GM19351 (cell line): ENCODE results near the gene AFG3L2.

ENCODE experiments used
- ATAC-seq: cut with Tn5 transposase; IDR thresholded peaks from one replicate; pipeline ENCODE4 v1.9.1; 2021; ENCODE audit warnings: mild to moderate bottlenecking, moderate library complexity; ENCODE audit not compliant: unreplicated experiment

Gene AFG3L2

DNA sequence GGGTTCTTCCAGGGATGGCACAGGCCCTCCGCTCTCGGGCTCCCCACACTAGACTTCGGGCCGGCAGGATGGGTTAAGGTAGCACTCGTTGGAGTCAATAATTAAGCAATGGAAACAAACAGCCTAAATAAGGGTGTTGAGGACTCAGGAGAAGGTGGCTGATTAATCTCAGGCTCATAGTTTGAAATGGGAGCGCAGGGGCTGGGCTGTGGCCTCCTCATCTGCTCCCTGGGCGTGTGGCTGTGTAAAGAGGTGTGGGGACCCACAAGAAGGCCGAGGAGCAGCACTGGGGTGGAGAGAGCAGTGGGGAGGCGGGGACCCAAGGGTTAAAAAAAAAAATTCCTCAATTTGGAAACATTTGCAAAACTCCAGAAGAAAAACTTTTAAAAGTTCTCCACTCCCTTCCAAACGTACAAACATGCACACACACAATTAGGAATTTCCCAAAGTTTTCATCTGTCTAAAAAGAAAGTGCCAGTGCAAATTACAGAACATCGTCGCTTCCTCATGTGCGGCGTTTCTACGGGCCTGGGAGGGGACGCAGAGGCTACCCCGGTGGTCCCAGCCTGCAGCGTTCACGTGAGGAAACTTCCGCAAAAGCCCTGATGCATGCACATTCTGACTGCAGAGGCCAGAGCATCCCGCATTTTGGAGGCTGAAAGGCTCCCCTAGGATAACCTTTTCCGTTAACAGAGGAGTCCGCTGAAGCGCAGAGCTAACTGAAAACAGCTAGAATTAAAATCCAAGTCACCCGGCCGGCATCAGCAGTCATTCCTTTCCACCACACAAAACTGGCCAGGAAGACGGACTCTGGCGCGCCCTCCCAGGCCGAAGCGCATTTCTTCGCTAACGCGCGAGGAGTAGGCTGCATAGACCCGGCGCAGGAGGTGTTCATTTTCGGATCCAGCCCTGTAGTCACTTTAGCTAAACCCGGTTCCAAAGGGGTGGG is 70.0 kb downstream of the AFG3L2 start:
- peak; percentile 10 for ATAC-seq

DNA sequence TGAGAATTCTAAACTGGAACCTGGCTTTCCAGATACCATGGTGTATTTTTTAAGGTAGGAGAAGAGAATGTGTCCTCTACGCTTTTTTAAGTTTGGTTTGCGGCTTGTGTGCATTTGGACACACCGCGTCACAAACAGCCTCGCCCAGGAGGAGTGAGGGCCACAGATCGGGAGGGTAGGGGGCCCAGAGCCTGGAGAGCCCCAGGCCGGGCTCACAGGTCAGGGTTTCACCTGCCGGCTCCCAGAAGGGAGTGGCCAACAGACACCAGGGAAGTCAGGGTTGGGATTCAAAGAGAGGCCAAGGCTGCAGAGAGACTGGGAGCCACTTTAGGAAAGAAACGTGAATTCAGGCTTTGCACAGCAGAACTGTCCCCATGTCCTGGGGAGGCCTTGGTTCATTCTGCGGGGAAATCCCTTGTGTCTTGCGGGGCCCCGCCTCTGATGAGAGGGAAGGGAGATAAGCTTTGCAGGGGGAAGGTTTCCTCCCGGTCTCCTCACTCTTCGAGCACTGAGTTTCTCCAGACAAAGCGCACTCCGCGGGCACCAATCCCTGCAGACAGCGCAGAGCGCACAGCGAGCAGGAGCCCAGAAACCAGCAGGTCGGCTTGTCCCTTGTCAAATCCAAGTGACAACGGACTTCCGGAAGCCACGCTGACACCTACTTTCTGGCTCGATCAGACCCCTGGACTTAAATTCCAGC is 70.9 kb downstream of the AFG3L2 start:
- no peak for ATAC-seq

DNA sequence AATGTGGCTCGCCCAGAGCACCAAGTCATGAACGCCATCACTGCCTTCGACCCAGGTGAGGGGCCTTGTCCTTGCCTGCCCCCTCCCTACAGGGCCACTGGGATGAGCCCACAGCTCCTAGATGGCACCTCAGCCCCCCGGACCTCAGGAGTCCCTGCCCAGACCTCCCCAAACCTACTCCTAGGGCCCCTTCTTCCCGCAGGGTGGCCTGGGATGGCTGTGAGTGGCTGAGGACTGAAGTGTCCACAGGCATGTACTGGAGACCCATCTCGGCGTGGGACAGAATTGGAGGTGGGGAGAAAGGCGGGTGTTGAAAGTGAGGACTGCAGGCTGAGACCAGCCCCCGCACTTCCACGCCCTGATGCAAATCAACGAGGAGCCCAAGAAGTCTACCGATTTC is 71.8 kb downstream of the AFG3L2 start:
- no peak for ATAC-seq

DNA sequence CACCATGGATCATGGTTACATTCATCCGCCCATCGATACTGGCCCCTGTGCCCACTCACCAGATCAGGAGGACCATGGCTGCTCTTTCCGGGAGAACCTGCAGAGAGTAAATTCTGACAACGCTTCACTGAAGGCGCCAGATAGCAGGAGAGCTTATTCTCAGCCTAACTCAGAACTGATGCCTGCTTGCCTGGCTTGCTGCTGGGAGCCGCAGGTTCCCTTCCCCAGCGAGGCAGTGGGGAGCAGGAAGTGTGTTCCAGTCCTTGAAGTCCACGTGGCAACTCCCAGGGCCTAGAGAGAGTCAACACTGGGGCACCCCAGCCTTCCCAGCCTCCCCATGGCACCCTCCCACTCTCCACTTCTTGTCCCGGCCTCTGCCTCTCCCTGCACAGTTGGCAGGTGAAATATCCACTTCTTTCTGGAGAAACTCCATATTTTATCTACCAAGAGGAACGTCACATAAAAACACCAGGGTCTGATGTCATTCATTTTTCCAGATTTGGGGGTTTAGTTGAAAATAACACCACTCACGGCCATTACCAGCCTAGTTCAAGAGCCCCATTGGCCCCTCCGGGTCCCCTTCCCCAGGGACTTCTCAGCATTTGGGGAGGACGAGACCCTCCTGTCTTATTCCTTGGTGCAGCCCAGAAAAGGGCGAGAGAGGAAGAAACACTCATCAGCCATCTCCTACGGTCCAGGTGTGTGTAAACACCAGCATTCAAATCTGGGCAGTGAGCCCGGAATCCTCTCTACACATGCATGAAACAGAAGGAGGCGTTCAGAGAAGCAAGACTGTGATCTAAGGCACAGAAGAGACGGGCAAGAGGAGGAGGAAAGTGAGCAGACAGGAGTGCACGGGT is 72.4 kb downstream of the AFG3L2 start:
- ATAC-seq = no peak

DNA sequence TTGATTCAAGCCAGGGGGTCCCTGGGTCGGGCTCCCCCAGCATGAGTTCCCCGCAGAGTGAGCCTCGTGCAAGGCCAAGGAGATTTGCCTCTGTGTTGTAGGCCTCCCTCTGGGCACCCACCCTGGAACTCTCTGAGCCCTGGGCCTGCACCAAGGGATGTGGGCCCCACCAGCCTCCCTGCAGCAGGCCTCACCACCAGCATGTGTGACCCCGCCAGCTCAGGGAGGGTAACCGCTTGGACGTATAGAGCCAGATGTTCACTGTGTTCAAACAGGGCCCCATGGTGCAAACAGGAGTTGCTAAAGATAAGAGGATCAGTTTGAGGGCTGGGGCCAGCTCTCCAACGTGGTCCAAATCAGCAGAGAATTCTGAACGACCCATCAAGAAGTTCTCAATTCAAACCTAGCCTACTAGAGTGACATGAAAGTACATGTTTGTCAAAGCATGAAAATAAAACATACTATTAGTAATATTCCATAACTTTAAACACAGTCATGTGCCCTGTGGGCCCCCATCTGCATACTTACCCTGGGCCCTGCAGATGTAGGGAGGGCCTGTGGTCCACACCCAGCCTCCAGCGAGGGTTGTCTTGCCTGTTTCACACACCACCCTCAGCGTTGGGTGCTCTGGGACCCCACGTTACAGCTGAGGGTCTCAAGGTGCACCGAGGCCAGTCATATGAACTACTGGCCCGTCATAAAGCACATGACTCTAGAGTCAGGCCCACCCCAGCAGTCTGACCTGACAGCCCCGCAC is 74.5 kb downstream of the AFG3L2 start:
- no peak for ATAC-seq

DNA sequence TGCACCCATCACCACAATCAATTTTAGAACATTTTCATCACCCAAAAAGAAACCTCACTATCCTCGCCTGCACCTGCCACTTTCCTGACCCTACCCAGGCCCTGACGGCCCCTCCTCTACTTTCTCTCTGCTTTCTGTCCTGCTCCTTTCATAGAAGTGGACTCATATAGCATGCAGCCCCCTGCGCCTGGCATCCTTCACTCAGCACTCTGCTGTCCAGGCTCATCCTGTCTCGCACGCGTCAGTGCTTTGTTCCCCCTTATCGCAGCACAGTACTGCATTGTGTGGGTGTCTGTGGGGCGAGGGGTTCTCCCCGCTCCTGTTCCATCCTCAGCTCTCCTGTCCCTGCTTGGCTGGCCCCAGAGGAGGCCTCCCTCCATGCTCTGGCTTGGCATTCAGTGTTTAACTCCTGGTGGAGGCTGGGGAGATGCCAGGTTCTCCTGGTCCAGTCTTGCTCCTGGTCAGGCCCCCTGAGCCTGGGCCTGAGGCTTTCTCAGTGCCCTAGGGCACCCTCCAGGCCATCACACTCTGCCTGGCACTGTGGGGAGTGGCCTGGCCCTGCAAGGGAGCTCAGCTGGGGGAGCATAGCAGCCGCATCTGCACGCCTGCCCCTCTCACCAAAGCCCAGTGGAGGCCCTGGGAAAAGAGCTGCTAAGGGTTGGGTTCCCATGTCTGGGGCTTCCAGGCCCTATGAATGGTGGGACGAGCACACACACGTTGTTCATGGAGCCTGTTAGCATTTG is 75.6 kb downstream of the AFG3L2 start:
- ATAC-seq = no peak

DNA sequence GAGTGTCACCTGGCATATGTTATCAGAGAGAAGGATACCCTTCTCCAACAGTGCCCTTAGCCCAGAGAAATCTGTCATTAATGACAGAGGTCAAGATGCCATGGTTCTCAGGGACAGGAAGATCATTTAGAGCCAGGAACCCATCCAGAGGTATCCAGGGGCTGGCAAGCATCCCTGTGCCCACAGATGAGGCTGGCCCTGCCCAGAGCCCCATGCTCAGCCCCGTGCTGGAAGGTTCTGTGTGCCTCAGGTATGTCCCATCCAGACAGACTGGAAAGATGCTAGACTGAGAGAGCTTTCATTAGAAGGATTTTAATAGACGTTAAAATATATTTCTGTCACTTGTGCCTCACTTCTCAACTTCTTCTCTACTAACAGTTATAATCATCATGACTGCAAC is 77.2 kb downstream of the AFG3L2 start:
- no peak for ATAC-seq

DNA sequence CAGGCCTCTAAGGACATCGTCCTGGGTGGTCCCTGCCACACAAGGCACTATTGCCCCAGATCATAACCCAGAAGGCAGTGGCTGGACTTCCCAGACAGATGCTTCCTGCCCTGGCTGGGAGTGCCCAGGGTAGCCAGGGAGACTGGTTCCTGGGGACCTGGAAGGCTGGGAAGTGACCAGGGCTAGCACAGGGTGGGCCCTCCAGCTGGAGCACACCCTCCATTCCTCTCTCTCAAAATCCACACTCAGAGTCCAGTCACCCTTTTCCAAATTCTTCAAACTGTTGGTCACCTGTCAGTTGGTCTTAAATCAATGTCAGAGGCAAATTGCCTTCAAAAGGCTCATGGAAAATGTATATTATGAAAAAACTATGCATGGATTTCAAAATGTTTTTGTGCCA is 80.6 kb downstream of the AFG3L2 start:
- ATAC-seq = no peak

DNA sequence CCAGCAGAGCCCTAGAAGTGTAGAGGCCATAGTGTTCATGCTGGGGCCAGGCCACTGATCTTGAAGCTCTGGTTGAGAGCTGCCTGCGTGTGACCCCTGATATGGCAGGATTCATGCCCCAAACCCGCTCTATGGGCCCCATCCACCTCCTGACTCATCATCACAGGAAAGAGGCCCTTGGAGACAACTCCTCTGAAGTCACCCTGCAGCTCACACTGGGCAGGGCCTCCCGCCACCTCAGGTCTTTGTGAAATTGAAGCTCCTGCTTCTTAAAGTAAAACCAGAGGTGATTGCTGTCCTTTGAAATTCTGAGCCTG is 81.0 kb downstream of the AFG3L2 start:
- ATAC-seq = no peak

DNA sequence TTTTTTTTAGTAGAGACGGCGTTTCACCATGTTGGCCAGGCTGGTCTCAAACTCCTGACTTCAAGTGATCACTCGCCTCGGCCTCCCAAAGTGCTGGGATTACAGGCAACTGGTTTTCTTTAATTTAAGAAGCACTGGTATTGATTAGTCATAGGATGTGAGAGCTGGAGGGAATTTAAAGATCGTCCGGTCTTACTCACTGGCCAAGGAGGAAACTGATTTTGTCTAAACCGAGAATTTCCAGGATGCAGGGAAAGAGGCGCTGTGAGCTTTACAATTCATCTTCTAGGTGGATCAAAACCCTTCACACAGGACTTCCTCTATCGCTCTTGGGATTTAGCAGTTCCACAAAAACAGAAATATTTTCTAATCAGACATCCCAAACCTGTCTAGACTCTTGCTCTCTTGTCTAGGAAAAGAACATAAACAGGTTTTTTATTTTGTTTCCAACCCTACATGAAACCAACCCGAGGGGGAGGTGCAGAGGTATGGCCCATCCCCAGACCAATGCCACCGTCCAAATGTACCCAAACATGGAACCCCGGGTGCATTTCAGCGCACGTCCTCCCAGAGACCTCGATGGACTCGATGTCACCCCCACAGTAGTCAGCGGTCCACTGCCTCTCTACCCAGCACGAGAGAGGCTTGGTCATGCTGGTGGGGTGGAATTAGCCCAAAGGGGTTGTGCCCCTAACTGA is 81.5 kb downstream of the AFG3L2 start:
- ATAC-seq = no peak

DNA sequence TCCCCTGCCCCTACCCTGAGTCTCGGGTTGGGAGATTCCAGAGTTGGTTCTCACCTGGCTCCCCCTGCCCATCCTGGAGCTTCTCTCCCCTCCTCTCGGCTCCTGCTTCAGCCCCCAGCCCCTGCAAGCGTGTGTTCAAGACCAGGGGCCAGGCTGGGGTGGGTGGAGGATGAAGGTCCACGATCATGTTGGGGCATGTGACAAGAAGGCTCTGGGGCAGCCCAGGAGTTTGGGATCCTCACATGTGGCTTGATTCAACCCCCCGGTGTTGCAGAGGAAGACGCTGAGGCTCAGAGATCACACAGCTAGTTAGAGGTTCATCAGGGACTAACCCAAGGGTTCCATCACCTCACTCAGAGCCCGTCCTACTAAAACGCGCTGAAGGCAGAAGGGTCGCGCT is 83.2 kb downstream of the AFG3L2 start:
- no peak for ATAC-seq

DNA sequence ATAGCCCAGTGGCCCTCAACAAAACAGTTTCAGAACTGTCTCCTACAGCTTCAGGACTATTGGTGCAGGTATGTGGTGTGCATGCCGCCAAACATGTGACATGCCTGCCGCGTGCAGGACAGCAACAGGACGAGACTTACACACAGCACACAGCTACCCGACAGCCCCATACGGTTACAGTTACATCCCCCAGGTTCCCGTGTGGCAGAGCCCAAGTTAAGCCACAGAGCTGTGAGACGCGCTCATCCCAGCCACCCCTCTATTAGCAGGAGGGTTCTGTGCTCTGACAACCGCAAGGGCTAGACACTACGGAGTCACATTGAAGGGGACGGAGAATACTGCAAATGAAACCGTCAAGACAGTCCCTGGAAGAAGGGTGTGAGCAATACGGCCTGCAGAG is 85.3 kb downstream of the AFG3L2 start:
- no peak for ATAC-seq

DNA sequence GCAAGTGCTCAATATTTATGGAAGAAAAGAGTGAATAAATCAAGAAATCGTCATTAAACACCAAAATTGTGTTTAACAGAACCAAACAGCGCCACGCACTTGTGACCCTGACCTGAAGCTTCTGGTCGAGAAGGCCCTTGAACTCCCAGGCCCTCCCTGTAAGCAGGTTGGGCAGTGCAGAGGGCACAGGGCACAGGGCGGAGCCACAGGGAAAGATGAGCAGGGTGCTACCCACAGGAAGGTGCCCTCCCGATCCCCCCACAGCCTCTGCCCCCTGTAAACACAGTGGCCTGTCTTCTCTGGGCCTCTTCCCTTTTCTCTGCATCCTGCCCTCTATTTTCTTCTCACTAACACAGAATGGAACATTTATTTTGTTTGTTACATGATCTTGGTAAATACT is 85.9 kb downstream of the AFG3L2 start:
- ATAC-seq = no peak

DNA sequence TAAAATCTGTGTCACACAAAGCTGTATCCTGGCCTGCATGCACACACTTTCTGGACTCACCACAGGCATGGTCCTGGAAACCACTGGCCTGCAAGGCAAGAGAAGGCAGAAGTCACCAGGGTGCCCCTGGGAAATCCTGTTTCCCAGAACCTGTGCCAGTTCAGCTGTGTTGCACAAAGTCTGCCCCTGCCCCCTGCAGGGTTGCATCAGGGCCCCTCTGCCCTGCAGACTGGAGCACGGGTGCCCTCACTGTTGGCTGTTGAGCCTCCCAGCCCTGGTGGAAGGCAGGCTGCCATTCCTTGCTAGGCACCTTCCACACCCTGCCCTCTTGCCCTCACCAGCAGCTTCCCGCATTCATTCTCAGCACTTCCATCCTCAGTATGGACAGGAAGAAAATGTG is 86.9 kb downstream of the AFG3L2 start:
- ATAC-seq = no peak

DNA sequence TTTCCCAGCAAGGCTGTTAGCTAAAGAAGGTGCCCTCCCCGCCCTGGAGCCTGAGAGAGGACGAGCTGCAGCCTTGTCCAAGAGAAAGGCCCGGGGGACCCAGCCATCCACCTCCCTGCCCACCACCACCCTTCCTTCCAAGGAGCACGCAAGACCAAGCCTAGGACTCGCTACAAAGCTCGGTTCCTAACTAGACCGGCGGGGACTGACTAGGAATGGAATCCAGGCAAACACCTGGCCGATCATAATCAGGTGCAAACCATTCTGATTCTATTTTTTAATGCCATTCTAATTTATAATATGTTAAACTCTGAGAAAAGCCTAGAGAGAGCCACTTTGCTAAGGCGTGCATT is 88.6 kb downstream of the AFG3L2 start:
- ATAC-seq = no peak

DNA sequence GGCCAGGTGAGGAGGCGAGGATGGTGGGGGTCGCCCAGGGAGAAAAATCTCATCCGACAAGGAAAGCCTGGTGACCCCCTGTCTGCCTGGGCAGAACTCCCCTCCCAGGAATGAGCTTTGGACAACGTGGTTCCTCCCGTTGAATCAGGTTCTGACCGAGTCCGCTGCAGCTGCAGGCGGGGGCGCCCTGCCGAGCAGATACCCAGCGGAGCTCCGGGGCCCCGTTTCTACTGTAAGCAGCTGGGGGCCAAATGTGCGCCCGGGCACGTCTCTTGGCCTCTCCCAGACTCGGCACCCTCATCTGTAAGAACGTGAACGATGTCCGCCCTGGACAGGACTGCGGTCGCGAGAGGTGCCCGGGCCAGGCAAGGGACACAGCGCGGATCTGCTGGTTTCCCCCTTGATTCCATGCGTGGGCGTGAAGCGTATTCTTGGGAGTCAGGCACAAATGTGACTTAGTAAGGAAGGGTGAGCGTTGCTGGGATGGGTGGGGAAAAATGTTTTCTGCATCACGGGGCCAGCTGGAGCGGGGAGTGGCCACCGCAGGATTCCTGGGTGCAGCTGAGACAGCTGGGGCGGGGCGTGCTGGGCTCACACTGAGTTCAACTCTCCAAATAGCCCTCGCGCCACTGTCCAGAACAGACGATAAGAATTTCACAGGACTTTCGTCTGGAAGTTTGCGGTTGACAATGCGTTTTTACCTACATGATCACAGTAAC is 89.2 kb downstream of the AFG3L2 start:
- no peak for ATAC-seq

DNA sequence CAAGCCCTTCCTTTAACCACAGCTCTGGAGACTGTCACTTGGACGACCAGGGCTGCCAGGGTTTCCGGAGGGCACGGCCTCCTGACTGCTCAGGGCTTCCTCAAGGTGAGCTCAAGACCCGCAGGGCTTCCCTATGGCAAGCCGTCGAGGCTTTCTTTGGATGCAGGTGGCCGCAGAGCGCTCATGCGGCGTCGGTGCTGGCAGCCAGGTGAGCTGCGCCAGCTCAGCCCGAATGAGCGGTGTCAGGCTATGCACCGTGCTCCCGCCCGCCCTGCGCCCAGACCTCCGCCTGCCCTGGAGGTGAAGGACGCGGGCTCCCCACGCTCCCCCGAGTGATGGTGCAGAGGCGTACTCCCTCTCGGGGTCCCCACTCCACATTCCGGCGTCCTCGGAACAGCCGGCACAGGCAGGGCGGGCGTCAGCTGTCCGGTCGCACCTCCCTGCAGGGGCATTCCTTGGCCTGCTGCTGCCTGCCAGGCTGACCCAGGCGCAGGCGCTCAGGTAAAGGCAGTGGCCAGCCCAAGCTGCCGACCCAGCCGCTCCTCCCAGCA is 89.8 kb downstream of the AFG3L2 start:
- no peak for ATAC-seq

DNA sequence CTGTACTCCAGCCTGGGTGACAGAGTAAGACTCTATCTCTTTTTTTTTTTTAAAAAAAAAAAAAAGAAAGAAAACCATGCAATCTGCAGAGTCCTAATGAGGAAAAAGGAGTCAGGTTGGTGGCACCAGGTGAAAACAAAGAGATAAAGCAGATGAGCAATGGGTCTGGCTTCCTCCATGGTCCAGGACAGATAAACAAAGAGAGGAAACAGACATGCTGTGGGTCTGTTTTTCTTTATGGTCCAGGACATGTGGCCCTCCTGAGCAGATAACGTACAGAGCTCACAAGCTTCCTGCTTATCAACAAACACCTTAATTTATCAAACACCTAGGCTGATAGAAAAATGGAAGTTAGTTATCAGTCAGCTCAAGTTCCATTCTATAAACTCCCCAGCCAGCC is 93.4 kb downstream of the AFG3L2 start:
- no peak for ATAC-seq

DNA sequence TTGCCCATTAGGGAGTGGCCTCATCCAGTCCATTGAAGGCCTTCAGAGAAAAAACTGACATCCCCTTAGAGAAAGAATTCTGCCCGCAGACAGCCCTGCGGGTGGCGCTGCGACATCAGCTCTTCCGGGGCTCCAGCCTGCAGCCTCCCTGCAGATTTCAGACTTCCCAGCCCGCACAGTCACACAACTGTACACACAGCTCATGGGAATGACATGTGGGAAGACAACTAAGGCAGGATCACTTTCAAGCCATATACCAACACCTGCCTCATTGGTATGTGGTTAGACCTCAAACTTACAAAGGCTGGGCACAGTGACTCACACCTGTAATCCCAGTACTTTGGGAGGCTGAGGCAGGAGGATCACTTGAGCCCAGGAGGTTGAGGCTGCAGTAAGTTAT is 93.8 kb downstream of the AFG3L2 start:
- ATAC-seq = no peak
